ENCODE data around the gene ZYG11B. TPM values are rescaled to one million over a fixed set of nuclear protein-coding genes. Genes with fewer than 3 reads are reported as not detected.

ZYG11B gene
- total and polyA plus RNA-seq, 2 donors (not counting 3 experiments of a cell fraction or from before 2014, with no cell fraction given) = 8.2 to 27.2 TPM

GRCh38 chr1:52677076-52677806 is 49.0 kb upstream of the ZYG11B start:
- ChIA-PET CTCF (interaction anchor here (1.5 kb wide), 1 partner anchor 9 kb away, joined by 6 read pairs; no protein-coding TSS in a partner anchor), POLR2A (no interaction called here)

More at GRCh38 chr1:52677076-52677806, 49.0 kb upstream of the ZYG11B start:
- no peaks in the 10 kb centered on the region for H3K27me3 ChIP-seq (ENCODE audit: control insufficient read depth in 2 of 2, insufficient read depth in 2 of 2, low read length in 2 of 2)
- no peaks in the 10 kb centered on the region for H3K79me2 ChIP-seq (ENCODE audit: control insufficient read depth, insufficient read depth, low read length)
- no peak overlapping the region for H2AFZ ChIP-seq (ENCODE audit: low read depth, low read length)
- H4K20me1 ChIP-seq (replicated peaks; ENCODE audit: control insufficient read depth, extremely low read depth, insufficient read depth, low read length) = no peaks in the 10 kb centered on the region
- FAIRE-seq (no peak), DNase-seq (ENCODE audit: low read depth, low spot score) (peak; percentile 18)
- no peaks in the 10 kb centered on the region for H3K9me1 ChIP-seq (replicated peaks; ENCODE audit: control insufficient read depth, extremely low read depth, insufficient read depth, low read length)
- H3K36me3 ChIP-seq (ENCODE audit: control insufficient read depth in 2 of 2, extremely low read depth in 1 of 2, insufficient read depth in 2 of 2, low read length in 2 of 2) = no peaks in the 10 kb centered on the region
- no peak overlapping the region for H3K27ac ChIP-seq (ENCODE audit: insufficient read depth, low read depth, low read length)
- no peak overlapping the region for H3K9ac ChIP-seq (replicated peaks; ENCODE audit: extremely low read depth, insufficient read depth, low read length)
- no peak overlapping the region for H3K4me3 ChIP-seq (replicated peaks in 1 of 3; ENCODE audit: insufficient read depth in 1 of 3, low read depth in 1 of 3, low read length in 3 of 3)
- H3K4me2 ChIP-seq (ENCODE audit: insufficient read depth, low read length) = no peak overlapping the region
- dilution Hi-C loops (cut with MboI; ENCODE audit: extremely low pct_ligation_motif_present, low sequenced_read_pairs) = no loop called here
- peaks cover 11% of the 10 kb centered on the region for H3K4me1 ChIP-seq (ENCODE audit: control insufficient read depth, extremely low read depth, insufficient read depth, low read length)
- no peaks in the 10 kb centered on the region for H3K9me3 ChIP-seq (replicated peaks; ENCODE audit: control insufficient read depth, insufficient read depth, low read length)
- no TSS peak for BruUV-seq (replicated peaks)
- intact Hi-C loops (cut with micrococcal nuclease) = no loop called here
- TF ChIP-seq POLR2A (IDR thresholded peaks at IDR 0.05; ENCODE audit: low read depth, low read length) = no peak
- no peak for TF ChIP-seq MAX (IDR thresholded peaks at IDR 0.05; ENCODE audit: insufficient read depth, insufficient read length)
- no peak for TF ChIP-seq POLR2AphosphoS5 (IDR thresholded peaks at IDR 0.05; ENCODE audit: insufficient read depth, low read depth, low read length)
- TF ChIP-seq JUN (IDR thresholded peaks at IDR 0.05; ENCODE audit: borderline replicate concordance, insufficient read depth, insufficient read length, low read depth) = no peak
- no peak for TF ChIP-seq MYC (IDR thresholded peaks at IDR 0.05; ENCODE audit: low read depth, low read length)
- TF ChIP-seq, protein P1, sequence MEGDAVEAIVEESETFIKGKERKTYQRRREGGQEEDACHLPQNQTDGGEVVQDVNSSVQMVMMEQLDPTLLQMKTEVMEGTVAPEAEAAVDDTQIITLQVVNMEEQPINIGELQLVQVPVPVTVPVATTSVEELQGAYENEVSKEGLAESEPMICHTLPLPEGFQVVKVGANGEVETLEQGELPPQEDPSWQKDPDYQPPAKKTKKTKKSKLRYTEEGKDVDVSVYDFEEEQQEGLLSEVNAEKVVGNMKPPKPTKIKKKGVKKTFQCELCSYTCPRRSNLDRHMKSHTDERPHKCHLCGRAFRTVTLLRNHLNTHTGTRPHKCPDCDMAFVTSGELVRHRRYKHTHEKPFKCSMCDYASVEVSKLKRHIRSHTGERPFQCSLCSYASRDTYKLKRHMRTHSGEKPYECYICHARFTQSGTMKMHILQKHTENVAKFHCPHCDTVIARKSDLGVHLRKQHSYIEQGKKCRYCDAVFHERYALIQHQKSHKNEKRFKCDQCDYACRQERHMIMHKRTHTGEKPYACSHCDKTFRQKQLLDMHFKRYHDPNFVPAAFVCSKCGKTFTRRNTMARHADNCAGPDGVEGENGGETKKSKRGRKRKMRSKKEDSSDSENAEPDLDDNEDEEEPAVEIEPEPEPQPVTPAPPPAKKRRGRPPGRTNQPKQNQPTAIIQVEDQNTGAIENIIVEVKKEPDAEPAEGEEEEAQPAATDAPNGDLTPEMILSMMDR (IDR thresholded peaks at IDR 0.05; ENCODE audit: extremely low read depth in 1 of 2, insufficient read depth in 1 of 2, low read depth in 1 of 2, low read length in 2 of 2) = no peak
- TF ChIP-seq FOS (IDR thresholded peaks at IDR 0.05; ENCODE audit: borderline replicate concordance, insufficient read depth, low read length) = no peak
- TF ChIP-seq GATA2 (IDR thresholded peaks at IDR 0.05; ENCODE audit: insufficient read depth, insufficient read length, low read depth, low read length) = no peak
- no peak for TF ChIP-seq EZH2 (IDR thresholded peaks at IDR 0.05; ENCODE audit: borderline replicate concordance, low read depth, low read length, severe bottlenecking)
